HT-29 (cell line): ENCODE data around the gene KCNK1. TPM values are rescaled to one million over a fixed set of nuclear protein-coding genes. Genes with fewer than 3 reads are reported as not detected.
A peak's percentile ranks its signal among the peaks of the same experiment; 100 is the strongest.
"Not testable (repeated sequence)": the region's sequence is repeated elsewhere in the genome, so short reads cannot be mapped to it uniquely, and the experiment has no call there.

ENCODE experiments used
- DNase-seq: peaks from one replicate; pipeline ENCODE4 v3.0.0-alpha.2; 2015; ENCODE audit warnings: low spot score
- total RNA-seq: library from RNA; depleted of rRNA; stranded (reverse); fragments of >200 nt; shearing (Covaris generic); gene quantifications from 2 replicates; pipeline ENCODE4 v1.2.3, GENCODE V29; 2014

The KCNK1 gene
- total RNA-seq, 1 experiment from 2014 or later, result 25.4 TPM

DNA sequence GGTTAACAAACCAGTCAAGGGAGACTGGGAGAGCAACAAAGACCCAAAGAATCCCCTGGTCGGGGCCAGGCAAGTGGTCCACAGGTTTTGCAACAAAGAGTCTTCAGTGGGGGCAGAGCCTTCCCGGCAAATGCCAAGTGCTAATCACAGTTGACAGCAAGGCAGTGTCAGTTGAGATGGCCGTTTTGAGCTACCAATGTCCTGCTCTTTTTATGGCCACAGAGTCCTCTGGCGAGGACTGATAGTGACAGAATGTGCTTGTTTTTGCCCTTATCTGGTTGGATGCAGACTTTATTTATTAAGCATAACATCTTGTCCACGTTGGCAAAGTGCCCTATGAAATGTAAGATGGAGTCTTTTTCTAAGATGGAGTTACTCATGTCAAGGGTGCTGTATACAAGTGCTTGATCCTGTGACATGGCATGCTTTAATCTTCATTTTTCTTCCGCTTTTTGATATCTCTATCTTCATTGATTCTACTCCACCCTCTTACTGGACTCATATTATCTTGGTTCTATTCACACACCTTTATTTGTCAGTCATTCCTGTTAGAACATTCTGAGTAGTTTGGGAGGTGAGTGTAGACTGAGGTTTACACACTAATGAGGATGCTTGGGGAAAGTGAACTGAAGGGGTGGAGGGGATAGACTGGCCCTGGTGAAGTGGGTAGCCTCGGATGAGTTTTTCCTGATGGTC lies 51.8 kb downstream of the KCNK1 start:
- DNase-seq, result no peak

DNA sequence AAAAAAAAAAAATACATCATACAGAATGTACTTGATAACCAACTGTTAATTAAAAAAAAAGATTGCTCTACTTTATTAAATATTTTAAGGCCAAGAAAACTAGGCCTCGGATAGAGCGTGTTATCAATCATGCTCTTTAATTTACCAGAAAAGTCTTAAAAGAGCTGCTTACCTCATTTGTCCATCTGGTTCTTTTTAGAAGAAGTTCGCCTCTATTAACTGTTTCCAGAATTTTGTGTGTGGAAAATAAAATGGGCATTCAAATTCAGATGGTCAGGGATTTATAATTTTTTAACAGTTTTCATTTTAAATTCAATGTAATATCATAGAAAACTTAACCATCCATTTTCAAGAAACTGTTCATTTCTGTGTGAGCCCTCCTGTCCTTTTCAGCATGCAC lies 53.8 kb downstream of the KCNK1 start:
- DNase-seq, result no peak

GRCh38 chr1:233668146-233668724 lies 54.3 kb downstream of the KCNK1 start:
- DNase-seq, result no peak

DNA sequence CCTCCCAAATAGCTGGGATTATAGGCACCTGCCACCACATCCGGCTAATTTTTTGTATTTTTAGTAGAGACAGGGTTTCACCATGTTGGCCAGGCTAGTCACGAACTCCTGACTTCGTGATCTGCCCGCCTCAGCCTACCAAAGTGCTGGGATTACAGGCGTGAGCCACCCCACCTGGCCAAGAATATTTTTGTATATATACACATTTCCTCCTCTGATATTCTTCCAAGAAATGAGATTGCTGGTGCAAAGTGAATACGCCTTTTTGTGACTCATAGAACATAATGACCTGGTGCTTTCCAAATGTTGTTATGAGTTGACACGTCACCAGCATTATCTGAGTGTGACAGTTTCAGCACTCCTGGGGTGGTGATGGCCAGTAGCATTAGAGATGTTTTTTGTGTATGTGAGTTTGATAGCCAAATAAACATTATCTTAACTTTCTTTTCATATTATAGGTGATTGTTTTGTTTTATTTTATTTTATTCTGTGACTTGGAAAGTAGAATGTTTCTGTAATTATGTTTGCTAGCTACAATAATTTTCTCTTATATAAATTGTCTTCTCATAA lies 54.9 kb downstream of the KCNK1 start:
- DNase-seq, result peak; percentile 77

DNA sequence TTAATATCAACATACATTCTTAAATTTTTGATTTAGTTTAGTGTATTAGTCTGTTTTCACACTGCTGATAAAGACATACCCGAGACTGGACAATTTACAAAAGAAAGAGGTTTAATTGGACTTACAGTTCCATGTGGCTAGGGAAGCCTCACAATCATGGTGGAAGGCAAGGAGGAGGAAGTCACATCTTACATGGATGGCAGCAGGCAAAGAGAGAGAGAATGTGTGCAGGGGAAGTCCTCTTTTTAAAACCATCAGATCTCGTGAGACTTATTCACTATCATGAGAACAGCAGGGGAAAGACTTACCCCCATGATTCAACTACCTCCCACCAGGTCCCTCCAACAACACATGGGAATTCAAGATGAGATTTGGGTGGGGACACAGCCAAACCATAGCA lies 56.5 kb downstream of the KCNK1 start:
- not testable (repeated sequence) for DNase-seq

DNA sequence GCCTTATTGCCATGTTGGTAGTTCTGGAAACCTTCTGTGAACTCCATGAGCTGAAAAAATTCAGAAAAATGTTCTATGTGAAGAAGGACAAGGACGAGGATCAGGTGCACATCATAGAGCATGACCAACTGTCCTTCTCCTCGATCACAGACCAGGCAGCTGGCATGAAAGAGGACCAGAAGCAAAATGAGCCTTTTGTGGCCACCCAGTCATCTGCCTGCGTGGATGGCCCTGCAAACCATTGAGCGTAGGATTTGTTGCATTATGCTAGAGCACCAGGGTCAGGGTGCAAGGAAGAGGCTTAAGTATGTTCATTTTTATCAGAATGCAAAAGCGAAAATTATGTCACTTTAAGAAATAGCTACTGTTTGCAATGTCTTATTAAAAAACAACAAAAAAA lies 57.4 kb downstream of the KCNK1 start:
- DNase-seq, result no peak

DNA sequence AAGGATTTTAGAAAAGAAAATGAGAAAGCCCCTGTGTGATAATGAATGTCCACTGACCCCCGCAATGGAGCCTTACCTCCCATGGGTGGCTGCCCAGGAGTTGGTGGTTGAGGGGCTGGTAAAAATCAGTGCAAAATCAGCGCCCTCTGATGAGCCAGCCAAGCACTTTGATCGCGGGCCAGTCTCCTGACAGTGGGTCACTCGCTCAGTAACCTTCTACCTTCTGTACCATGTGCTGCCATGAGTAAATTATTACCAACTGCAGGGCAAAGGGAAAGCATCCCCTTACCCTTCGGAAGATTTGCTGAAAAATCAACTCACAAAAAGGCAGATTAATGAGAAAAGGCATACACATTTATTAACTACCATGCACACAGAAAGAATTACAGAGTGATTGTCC lies 58.8 kb downstream of the KCNK1 start:
- DNase-seq, result no peak

- peak; percentile 65 for DNase-seq
Observed at GRCh38 chr1:233673261-233673946, 59.5 kb downstream of the KCNK1 start.

- DNase-seq, result peak; percentile 59
Observed at GRCh38 chr1:233673947-233674431, 60.1 kb downstream of the KCNK1 start.

GRCh38 chr1:233675446-233675845 lies 61.5 kb downstream of the KCNK1 start:
- DNase-seq, result no peak

GRCh38 chr1:233675893-233676292 lies 62.0 kb downstream of the KCNK1 start:
- no peak for DNase-seq

DNA sequence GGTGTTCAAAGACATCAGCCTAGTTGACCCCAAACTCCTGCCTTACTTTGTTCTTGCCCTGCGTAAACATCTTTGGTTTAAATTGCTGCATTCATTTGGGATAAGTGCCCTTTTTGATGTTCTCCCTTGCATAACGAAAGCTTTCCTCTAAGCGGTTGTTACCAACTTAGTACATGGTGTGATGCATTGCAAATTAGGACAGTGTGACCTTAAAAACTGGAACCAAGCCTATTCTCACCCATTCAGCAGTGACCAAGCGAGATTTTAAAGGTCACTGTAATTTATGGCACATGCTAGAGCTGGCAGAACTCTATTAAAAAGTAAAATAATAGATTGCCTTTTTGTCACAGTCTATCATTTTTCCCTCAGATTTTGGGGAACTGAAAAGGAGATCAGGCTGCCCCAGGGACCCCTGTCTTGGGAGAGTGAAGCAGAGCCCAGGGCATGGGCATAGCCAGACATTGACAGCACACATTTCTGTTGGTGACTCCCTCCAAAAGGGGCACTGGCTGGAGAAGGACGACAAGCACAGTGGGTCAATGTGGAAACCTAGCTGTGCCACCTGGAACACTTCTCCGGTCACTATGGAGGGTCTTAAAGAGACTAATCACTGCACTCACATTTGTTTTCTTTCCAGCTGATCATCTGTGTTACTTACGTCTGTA lies 63.9 kb downstream of the KCNK1 start:
- no peak for DNase-seq

- DNase-seq, result no peak
Observed at GRCh38 chr1:233679030-233679429, 65.1 kb downstream of the KCNK1 start.

DNA sequence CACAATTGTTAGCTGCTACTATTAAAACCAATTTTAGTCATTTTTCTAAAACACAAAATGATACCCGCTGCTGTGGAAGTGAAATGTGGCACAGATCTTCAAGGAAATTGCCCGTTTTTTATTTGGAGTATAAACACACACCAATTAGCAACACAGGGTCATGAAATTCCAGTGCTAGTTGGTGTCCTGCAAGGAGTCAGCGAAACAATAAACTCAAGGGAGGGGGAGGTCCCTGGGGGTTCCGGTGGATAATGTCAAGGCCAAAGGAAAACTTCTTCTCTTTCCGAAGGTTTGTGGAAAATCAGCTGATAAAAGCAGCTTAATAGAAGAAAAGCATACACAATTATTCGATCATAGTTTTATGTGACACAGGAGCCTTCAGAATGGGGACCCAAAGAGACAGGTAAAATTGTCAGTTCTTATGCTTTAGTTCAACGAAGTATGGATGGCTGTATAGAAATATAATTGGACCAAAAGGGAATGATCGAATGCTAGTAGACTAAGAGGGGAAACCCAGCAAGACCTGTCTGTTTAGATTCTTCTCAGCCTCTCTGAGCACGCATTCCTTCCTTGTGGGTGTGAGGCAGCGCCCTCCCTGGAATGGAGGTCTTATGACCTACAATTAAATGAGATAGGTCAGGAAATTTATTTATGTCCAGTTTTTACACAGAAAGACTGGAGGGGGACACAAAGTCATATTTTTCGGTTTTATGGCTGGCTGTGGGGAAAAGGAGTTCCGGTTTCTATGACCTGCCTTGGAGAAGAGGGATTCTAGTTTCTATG lies 65.9 kb downstream of the KCNK1 start:
- DNase-seq, result no peak

GRCh38 chr1:233681285-233681684 lies 67.4 kb downstream of the KCNK1 start:
- no peak for DNase-seq

- DNase-seq, result not testable (repeated sequence)
Observed at GRCh38 chr1:233686653-233687052, 72.7 kb downstream of the KCNK1 start.

GRCh38 chr1:233689017-233689747 lies 75.3 kb downstream of the KCNK1 start:
- DNase-seq, result no peak

- no peak for DNase-seq
Observed at GRCh38 chr1:233689748-233690254, 75.9 kb downstream of the KCNK1 start.

- DNase-seq, result no peak
Observed at GRCh38 chr1:233695901-233696300, 82.0 kb downstream of the KCNK1 start.

GRCh38 chr1:233700338-233700737 lies 86.4 kb downstream of the KCNK1 start:
- no peak for DNase-seq
